ENCODE measurements around the gene CAV1.

Gene CAV1

DNA sequence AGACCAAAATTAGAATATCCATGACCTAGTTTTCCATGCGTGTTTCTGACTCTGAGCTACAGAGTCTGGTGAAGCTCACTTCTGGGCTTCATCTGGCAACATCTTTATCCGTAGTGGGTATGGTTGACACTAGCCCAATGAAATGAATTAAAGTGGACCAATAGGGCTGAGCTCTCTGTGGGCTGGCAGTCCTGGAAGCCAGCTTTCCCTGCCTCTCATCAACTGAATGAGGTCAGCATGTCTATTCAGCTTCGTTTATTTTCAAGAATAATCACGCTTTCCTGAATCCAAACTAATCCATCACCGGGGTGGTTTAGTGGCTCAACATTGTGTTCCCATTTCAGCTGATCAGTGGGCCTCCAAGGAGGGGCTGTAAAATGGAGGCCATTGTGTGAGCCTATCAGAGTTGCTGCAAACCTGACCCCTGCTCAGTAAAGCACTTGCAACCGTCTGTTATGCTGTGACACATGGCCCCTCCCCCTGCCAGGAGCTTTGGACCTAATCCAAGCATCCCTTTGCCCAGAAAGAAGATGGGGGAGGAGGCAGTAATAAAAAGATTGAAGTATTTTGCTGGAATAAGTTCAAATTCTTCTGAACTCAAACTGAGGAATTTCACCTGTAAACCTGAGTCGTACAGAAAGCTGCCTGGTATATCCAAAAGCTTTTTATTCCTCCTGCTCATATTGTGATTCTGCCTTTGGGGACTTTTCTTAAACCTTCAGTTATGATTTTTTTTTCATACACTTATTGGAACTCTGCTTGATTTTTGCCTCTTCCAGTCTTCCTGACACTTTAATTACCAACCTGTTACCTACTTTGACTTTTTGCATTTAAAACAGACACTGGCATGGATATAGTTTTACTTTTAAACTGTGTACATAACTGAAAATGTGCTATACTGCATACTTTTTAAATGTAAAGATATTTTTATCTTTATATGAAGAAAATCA lies 35.5 kb downstream of the CAV1 start:
- no peak for DNase-seq (ENCODE audit: low spot score)

GRCh38 chr7:116561697-116562483 lies 37.1 kb downstream of the CAV1 start:
- no peak for DNase-seq (ENCODE audit: low spot score)

- no peak for DNase-seq (ENCODE audit: low spot score)
Measured at GRCh38 chr7:116562529-116563121, 37.8 kb downstream of the CAV1 start.

DNA sequence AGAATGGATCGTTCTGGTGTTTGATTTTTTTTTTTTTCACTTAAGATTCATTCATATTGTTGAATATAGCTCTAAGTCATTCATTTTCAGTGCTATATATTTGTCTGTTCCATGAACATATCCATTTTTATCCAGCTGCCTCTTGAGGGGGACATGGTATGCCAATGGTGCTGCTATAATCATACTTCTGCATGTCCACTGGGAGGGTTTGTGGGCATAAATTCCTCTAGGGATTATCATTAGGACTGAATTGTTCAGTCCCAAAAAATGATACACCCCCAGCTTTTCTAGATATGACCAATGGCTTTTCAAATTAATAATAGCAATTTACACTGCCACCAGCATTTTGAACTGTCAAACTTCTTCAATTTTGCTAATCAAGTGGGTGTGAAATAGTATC lies 41.1 kb downstream of the CAV1 start:
- DNase-seq (ENCODE audit: low spot score): no peak

DNA sequence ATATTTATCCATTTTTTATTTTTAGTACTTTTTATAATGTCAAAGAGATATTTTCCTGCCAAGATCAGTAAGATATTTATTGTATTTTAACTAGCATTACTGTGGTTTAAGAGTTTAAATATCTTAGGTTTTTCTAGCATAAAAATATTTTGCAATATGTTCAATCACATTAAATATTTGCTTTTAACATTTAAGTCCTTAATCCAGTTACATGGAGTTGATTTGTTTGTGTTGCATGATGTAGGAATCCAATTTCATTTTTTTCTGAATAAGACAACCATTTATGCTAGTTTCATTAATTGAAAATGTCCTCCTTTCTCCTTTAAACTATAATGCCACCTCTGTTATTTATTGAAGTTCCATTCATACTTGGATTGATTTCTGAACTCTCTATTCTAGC lies 41.8 kb downstream of the CAV1 start:
- DNase-seq (ENCODE audit: low spot score): no peak

DNA sequence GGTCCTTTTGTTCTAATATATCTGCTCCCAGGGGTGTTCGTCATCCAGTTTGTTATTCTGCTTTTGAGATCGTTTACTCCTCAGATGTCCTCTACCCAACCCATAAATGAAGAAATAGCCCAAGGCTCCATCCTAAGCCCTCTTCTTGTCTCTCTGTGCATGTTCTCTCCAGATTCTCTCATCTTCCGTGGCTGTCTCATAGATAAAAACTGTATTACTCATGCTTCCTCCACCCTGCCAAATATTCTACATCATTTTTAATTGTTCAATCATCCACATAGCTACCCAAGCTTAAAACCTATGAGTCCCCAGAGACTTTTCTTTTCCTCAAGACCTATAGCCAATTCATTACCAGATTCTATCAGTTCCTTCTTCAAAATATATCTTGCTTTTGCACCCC lies 44.9 kb downstream of the CAV1 start:
- no peak for DNase-seq (ENCODE audit: low spot score)

DNA sequence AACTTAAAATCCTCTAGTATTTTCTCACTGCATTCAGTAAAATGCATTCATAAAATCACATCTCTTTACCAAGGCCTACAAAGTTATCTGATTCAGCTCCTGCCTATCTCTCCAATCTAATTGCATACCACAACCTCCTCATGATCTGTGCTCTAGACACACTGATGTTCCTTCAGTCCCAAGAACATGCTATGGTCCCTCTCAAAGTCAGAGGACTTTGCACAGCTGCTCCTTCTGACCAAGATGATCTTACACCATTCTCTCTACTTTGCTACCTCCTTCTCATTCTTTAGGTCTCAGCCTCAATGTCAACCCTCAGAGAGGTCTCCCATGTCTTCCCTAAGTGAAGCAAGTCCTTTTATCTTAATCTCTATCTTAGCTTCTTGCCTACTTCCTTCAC lies 45.5 kb downstream of the CAV1 start:
- DNase-seq (ENCODE audit: low spot score): no peak

DNA sequence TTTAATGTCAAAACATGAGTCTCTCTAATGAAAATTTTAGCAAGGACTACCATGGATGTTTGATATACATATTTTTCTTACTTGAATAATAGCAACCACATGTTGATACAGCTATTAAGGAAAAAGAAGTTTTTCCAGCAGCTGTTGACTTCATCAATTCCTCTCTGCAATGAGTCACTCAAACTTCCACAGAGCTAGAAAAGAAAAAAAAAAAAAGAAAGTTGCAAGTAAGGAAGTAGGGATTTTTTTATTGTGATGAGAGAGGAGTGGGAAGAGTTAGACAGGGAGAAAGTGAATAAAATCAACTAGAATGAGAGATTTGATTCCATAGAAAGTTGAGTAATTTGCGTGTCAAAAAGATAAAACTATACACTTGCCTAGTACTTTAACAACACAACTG lies 46.2 kb downstream of the CAV1 start:
- no peak for DNase-seq (ENCODE audit: low spot score)

- DNase-seq (ENCODE audit: low spot score): no peak
Measured at GRCh38 chr7:116571552-116571951, 46.7 kb downstream of the CAV1 start.

GRCh38 chr7:116572036-116572435 lies 47.2 kb downstream of the CAV1 start:
- DNase-seq (ENCODE audit: low spot score): no peak

GRCh38 chr7:116573541-116573940 lies 48.7 kb downstream of the CAV1 start:
- no peak for DNase-seq (ENCODE audit: low spot score)

DNA sequence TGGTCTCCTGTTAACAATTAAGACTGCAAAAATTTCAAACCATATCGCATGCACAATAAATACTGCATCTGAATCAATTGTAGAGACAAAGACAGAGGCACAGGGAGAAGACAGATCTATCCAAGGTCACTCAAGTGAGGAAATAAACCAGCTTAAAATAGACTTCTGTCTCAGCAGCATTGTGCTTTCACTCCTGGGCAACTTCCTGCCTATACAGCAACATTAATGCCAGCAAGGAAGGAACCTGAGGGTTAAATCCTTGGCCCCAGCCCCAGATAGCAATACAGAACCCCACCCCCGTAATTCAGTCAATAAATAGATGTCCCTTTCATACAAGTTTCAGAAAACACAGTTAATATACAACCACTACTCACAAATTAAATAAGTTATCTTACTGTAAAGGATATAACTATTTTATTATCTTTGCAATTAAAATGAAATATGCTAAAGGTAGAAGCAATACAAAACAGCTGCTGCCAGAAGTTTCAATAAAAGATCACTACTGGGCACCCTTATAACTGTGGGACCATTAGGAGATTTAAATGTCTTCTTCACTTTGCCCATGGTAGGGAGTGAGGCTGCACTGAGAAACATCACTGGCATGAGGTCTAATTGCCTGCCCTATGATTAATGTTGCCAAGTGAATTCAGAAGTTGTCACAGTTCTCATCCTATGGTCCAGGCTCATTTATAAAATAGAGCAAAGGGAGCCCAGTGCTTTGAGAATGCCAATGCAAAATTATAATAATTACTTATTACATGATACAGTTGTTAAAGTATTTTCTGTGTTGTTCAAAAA lies 49.4 kb downstream of the CAV1 start:
- DNase-seq (ENCODE audit: low spot score): no peak

- DNase-seq (ENCODE audit: low spot score): no peak
Measured at GRCh38 chr7:116575853-116576252, 51.0 kb downstream of the CAV1 start.

DNA sequence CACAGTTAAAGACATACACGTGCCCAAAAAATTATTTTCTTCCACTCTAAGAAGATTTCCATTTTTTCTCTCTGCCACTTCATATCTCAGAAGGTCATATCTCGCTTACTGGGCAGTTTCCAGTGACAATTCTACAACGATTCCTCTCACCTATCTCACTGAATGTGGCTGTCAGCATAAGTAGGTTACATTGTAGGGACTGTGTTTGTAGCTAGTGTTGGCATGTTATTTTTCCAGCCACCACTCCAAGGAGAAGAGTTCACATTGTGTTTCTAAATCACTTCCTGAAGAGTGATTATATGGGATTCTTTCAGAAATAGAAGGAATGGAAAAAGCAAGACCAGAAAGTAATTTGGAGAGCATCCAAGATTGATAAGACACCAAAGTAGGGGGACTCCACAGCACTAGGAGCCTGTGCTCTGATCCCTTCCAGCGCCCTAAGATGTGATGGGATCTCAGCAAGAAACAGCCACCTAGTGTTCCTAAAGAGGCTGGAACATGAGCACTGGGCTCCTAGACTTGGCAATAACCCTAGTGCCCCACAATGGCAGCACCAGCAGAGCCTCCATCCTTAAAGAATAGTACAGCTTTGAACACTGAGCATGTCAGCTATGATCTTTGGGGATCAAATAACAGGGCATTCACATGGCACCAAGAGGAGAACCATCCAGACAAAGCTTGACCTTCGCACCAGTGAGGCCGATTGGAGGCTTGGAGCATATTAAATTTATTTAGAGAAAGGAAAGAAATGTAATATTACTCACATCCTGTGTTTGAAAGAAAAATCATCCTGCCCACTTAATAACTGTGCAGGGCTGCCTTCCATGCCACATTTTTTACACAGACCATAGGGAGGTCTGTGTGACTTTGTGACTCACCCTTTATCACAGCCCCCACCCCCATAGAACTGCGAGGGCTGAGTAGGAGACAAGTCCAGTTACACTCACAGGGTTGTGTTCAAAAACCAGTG lies 51.8 kb downstream of the CAV1 start:
- no peak for DNase-seq (ENCODE audit: low spot score)

DNA sequence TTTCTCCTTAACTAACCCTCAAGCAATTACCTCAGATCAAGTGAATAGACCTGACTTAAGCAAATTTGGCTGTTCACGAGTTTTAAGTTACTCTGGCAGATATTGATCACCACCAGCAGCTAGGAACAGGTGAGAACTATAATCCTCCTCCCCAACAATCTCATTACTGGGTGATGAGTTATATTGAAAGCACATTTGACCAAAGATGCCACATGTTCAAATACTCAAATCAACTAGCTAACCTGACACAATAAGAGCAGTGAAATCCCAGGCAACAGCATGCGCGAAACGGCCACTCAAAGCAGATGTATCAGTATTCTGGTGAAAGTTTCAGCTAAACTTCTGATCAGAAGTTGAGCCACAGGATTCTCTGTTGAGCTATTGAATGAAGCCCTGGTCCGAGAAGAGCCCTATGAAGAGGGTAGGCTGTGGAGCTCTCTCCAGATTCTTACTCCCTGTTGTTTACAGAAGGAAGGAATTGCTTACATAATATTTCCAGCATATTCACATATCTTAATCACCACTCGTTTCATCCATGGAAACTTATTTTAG lies 52.6 kb downstream of the CAV1 start:
- DNase-seq (ENCODE audit: low spot score): no peak

DNA sequence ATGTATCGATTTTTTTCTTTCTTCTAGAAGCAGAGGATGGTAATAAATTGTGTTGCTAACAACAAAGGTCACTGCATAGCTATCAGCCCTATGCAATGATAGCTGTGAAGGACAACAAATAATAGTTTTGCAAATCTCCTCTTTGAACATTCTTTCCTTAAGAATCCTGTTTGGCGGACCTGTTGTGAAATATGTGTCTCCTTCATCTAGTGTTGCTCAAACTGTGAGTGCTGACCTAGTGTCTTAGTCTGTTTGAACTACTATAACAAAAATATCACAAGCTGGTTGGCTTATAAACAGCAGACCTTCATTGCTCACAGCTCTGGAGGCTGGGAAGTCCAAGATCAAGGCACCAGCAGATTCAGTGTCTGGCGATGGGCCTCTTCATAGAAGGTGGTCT lies 53.7 kb downstream of the CAV1 start:
- DNase-seq (ENCODE audit: low spot score): no peak

DNA sequence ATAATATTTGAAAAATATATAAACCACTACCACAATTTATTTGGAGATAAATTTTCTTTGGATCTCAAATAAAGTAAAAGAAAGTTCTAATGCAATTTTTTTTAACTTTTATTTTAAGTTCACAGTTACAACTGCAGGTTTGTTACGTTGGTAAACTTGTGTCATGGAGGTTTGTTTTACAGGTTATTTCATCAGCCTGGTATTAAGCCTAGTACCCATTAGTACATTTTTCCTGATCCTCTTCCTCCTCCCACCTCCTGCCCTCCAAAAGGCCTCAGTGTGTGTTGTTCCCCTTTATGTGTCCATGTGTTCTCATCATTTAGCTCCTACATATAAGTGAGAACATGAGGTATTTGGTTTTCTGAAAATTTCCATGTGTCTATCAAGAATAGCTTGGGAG lies 54.5 kb downstream of the CAV1 start:
- DNase-seq (ENCODE audit: low spot score): no peak

DNA sequence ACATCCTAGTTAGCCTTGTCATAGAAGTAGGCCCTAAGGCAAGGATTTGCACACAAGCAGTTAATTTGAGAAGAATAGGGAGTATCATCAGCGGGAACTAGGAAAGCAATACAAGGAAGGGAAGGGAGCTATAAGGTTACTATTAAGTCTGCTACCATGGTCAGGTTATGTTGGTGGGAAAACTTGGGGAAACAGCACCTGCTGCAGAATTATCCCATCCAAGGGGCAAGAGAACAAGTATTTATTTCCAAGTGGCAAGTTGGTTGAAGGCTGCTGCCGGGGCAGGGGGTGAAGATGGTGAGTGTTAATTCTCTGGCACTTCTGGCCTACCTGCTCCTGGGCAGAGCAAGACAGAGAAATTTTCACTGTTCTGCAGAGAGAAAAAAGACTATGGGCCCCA lies 55.0 kb downstream of the CAV1 start:
- DNase-seq (ENCODE audit: low spot score): no peak

- no peak for DNase-seq (ENCODE audit: low spot score)
Measured at GRCh38 chr7:116582164-116582732, 57.4 kb downstream of the CAV1 start.

GRCh38 chr7:116582806-116583444 lies 58.1 kb downstream of the CAV1 start:
- no peak for DNase-seq (ENCODE audit: low spot score)

Data from hematopoietic multipotent progenitor cell treated with erythropoietin and hydrocortisone succinate and interleukin-3 and kit ligand, for 15 days (in vitro differentiated cells).